GM10266 (cell line): ENCODE results near the gene NSMF.

Experiments used
- DNase-seq: peaks from one replicate; pipeline ENCODE4 v3.0.0; 2012; ENCODE audit errors: extremely low spot score
- CTCF ChIP-seq: IDR thresholded peaks from 2 replicates; pipeline ENCODE4 v1.5.1; 2012; ENCODE audit warnings: mild to moderate bottlenecking, low read depth; ENCODE audit not compliant: control insufficient read depth, insufficient read depth; ENCODE audit errors: missing control alignments

The NSMF gene

GRCh38 chr9:137478613-137478961 lies 19.5 kb upstream of the NSMF start:
- no peak for TF ChIP-seq CTCF
- DNase-seq, result no peak

- no peak for TF ChIP-seq CTCF
- DNase-seq, result no peak
Measured at GRCh38 chr9:137477778-137478612, 18.9 kb upstream of the NSMF start.

- DNase-seq, result no peak
- TF ChIP-seq CTCF, result no peak
Measured at GRCh38 chr9:137476856-137477255, 17.7 kb upstream of the NSMF start.

- TF ChIP-seq CTCF, result no peak
- no peak for DNase-seq
Measured at GRCh38 chr9:137475666-137476065, 16.5 kb upstream of the NSMF start.

GRCh38 chr9:137474271-137474670 lies 15.1 kb upstream of the NSMF start:
- no peak for DNase-seq
- TF ChIP-seq CTCF, result no peak

- no peak for TF ChIP-seq CTCF
- no peak for DNase-seq
Measured at GRCh38 chr9:137470785-137471184, 11.7 kb upstream of the NSMF start.

- TF ChIP-seq CTCF, result no peak
- no peak for DNase-seq
Measured at GRCh38 chr9:137467896-137468295, 8.8 kb upstream of the NSMF start.
